Placental pericyte (primary cell): ENCODE measurements around the gene LRRC30. TPM values are rescaled to one million over a fixed set of nuclear protein-coding genes. Genes with fewer than 3 reads are reported as not detected.

Source experiments
- total RNA-seq: library from RNA; depleted of rRNA; stranded (reverse); fragments of >200 nt; gene quantifications from 2 replicates; pipeline ENCODE4 v1.2.3, GENCODE V29; 2012

Gene LRRC30
- total RNA-seq: not detected in 2 replicates

DNA sequence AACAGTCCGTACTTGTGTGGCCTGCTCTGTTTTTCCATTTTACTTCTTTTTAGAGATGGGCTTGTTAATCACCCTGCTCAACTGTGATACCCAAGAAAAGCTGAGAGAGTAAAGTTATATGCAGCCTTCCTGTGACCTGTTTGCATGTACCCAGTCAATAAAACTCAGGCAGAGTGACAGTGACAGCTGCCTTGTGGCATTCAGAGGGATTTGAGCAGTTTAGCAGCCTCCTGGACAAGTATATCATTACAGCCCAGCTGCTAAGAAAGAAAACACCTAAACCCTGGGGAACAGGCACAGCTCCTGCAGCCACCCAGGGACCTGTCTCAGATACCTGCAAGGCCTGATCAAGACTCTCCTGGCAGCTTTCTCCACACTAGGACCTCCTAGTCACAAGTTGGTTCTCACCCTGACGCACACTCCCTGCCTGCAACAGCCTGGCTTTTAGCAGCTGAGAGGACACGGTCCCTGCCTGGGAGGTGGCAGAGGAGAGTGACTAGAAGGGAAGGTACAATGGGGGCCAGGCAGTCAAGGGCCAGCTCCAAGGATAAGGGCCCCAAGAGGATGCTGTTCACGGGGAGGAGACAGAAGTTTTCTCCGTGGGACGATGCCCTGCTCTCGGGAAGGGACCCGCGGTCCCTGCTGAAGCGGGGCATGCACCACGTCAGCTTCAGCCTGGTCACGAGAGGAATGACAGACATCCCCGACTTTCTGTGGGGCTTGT is at the start of gene LRRC30:
TSS of gene LRRC30 (plus strand) at position 464 of the 724 bp plus-strand sequence. CDS start at position 514, 50 bp downstream.

Other genes starting within 250 kb of the LRRC30 start
- 12.5 and 19.5 TPM in 2 replicates for gene LAMA1, start 113.3 kb upstream of the LRRC30 start, total RNA-seq